ENCODE data around the gene GDAP1L1.
"Not testable (repeated sequence)": the region's sequence is repeated elsewhere in the genome, so short reads cannot be mapped to it uniquely, and the experiment has no call there.

GDAP1L1 gene

DNA sequence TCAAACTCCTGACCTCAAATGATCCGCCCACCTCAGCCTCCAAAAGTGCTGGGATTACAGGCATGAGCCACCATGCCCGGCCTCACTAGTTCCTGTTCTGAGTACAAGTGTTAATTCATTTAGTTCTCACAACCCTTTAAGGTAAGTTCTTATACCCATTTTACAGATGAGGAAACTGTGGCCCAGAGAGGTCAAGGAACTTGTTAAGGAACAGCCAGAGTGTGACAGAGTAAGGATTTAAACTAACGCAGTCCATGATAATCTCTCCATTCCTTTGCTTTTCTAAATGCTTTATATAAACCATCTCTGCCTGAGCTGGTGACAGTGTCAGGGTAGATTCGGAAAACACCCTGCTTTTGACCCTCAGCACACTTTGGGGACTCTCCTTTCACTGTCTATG lies 50.6 kb downstream of the GDAP1L1 start:
- no peak for TF ChIP-seq CTCF (IDR thresholded peaks at IDR 0.05)
- no peak overlapping the region for H3K27ac Mint-ChIP-seq
- H3K9me3 Mint-ChIP-seq = no peaks in the 10 kb centered on the region
- H3K36me3 Mint-ChIP-seq (ENCODE audit: low read depth) = peaks cover 4% of the 10 kb centered on the region
- H3K27me3 Mint-ChIP-seq (ENCODE audit: low read depth, poor library complexity) = no peaks in the 10 kb centered on the region
- H3K4me1 Mint-ChIP-seq = peaks cover 8% of the 10 kb centered on the region
- H3K4me3 Mint-ChIP-seq = no peak overlapping the region
- DNase-seq = no peak

DNA sequence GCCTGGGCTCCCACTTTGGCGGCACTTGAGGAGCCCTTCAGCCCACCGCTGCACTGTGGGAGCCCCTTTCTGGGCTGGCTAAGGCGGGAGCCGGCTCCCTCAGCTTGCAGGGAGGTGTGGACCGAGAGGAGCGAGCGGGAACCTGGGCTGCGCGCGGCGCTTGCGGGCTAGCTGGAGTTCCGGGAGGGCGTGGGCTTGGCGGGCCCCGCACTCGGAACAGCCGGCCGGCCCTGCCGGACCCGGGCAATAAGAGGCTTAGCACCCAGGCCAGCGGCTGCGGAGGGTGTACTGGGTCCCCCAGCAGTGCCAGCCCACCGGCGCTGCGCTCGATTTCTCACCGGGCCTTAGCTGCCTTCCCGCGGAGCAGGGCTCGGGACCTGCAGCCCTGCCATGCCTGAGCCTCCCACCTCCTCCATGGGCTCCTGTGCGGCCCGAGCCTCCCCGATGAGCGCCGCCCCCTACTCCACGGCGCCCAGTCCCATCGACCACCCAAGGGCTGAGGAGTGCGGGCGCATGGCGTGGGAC lies 52.0 kb downstream of the GDAP1L1 start:
- H3K36me3 Mint-ChIP-seq (ENCODE audit: low read depth); H3K27me3 Mint-ChIP-seq (ENCODE audit: low read depth, poor library complexity); H3K4me1 Mint-ChIP-seq; DNase-seq; H3K9me3 Mint-ChIP-seq; H3K4me3 Mint-ChIP-seq; H3K27ac Mint-ChIP-seq: not testable (repeated sequence)

DNA sequence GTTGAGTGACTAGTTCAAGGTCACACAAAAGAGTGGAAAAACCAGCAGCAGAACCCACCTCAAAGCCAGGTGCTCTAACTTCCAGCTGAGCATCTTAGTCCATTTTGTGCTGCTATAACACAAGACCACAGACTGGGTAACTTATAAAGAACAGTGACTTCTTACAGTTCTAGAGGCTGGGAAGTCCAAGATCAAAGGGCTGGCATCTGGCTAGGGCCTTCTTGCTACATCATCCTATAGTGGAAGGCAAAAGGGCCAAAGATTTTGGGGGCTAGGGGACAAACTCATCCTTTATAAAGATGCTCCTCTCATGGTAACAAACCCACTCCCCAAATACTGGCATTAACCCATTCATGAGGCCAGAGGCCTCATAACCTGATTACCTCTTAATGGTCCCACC lies 54.2 kb downstream of the GDAP1L1 start:
- Mint-ChIP-seq H3K27ac (no peak overlapping the region), H3K9me3 (no peaks in the 10 kb centered on the region), H3K4me3 (no peak overlapping the region), H3K36me3 (ENCODE audit: low read depth) (peaks cover 4% of the 10 kb centered on the region), H3K27me3 (ENCODE audit: low read depth, poor library complexity) (no peaks in the 10 kb centered on the region), H3K4me1 (peaks cover 4% of the 10 kb centered on the region)
- TF ChIP-seq CTCF (IDR thresholded peaks at IDR 0.05) = no peak
- no peak for DNase-seq

DNA sequence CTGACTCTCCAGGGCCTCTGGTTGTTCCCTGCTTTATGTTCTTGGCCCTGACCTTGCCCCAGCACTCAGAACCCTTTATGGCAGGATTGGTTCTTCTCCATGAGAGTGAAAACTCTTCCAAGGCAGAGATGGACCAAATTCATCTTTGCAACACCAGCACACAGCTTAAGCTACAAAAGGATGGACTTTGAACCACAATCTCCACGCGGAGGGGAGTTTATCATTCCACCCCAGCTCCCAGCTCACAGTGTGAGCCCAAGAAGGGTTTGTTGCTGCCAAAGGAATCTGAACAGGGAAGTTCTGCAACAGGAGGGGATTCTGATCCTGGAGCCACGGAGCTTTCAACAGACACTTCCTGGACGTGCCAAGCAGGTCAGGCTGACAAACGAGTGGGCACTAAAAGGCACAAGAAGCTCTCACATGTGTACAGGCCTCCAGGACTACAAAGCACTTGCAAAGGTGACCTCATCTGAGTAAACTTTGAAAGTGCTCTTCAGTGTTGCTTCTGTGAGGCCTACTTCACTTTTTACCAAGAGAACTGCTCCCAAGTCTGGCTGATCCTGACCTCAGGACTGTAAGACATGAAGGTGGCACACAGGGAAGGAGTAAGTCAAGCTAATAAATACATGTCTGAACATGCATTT lies 55.0 kb downstream of the GDAP1L1 start:
- no peak for TF ChIP-seq CTCF (IDR thresholded peaks at IDR 0.05)
- Mint-ChIP-seq H3K4me1 (peaks cover 4% of the 10 kb centered on the region), H3K27ac (no peak overlapping the region), H3K36me3 (ENCODE audit: low read depth) (peaks cover 4% of the 10 kb centered on the region), H3K27me3 (ENCODE audit: low read depth, poor library complexity) (no peaks in the 10 kb centered on the region), H3K9me3 (no peaks in the 10 kb centered on the region), H3K4me3 (no peak overlapping the region)
- no peak for DNase-seq

DNA sequence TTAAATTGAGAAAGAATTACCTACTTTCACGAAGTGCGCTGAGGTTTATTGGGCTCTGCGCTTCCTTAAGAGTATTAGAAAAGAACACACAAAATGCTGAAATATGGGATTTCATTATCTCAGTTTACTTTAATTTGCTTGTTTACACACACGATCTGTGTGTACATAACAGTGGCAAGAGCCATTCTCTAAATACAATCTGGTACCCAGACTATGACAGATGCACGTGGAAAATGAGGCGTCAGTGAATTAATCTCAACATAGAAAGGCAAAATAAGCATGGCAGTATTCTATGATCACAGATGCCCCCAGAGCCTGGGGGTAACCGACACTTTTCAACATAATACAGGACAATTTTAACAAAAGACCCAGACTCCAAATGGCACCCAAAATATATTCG lies 55.6 kb downstream of the GDAP1L1 start:
- Mint-ChIP-seq H3K4me1 (peaks cover 4% of the 10 kb centered on the region), H3K27me3 (ENCODE audit: low read depth, poor library complexity) (no peaks in the 10 kb centered on the region)

DNA sequence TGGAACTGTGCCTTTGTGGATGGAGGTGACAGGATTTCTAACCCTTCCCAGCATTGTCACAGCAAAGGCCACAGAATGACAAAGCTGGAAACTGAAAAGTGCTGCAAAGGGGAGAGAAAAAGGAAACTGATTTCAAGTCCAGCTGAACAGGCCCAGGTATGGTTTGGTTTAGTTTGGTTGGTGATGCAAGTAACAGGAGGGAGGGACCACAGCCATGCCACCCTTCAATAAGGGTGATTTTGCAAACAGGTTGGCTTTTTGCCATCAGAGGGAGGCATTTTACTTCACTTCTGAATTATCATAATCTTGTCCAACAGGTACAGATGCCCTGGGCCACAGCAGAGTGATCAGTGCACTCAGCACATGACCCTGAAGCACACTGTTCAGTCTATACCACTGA lies 57.3 kb downstream of the GDAP1L1 start:
- H3K27me3 Mint-ChIP-seq (ENCODE audit: low read depth, poor library complexity) = no peaks in the 10 kb centered on the region
- no peaks in the 10 kb centered on the region for H3K9me3 Mint-ChIP-seq
- peaks cover 4% of the 10 kb centered on the region for H3K36me3 Mint-ChIP-seq (ENCODE audit: low read depth)
- no peak for TF ChIP-seq CTCF (IDR thresholded peaks at IDR 0.05)
- no peak overlapping the region for H3K27ac Mint-ChIP-seq
- H3K4me1 Mint-ChIP-seq = peaks cover 4% of the 10 kb centered on the region
- no peak overlapping the region for H3K4me3 Mint-ChIP-seq
- DNase-seq = no peak

More for the DNA sequence above, 55.6 kb downstream of the GDAP1L1 start:
- no peak for DNase-seq
- Mint-ChIP-seq H3K4me3 (no peak overlapping the region), H3K9me3 (no peaks in the 10 kb centered on the region), H3K27ac (no peak overlapping the region), H3K36me3 (ENCODE audit: low read depth) (peaks cover 4% of the 10 kb centered on the region)
- TF ChIP-seq CTCF (IDR thresholded peaks at IDR 0.05) = no peak
